CD4-positive, alpha-beta T cell (primary cell): ENCODE results near the gene P4HA1. TPM values are rescaled to one million over a fixed set of nuclear protein-coding genes. Genes with fewer than 3 reads are reported as not detected.
"Not testable (repeated sequence)": the region's sequence is repeated elsewhere in the genome, so short reads cannot be mapped to it uniquely, and the experiment has no call there.

ENCODE experiments used
- ATAC-seq: fragments of 200-7000 bp; cut with Tn5 transposase; one replicate; pipeline ENCODE4 v1.10.0; 2022; ENCODE audit warnings: mild to moderate bottlenecking; ENCODE audit not compliant: poor library complexity
- CTCF ChIA-PET: fragments of 350-600 bp; sonication (Branson Sonifier 250); formaldehyde crosslinking; loops from one replicate; lab custom pipeline; 2021; ENCODE audit warnings: antibody characterized with exemption, inconsistent platforms; lab: Charles Lee
- POLR2A ChIA-PET: fragments of 350-600 bp; sonication (Branson Sonifier 250); formaldehyde crosslinking; loops from one replicate; lab custom pipeline; 2021; ENCODE audit warnings: antibody characterized with exemption, inconsistent platforms; lab: Charles Lee
- DNase-seq, 14 experiments: peaks; one replicate each; pipeline ENCODE4 v3.0.0-alpha.2; 2013 to 2020; ENCODE audit warnings: mixed read lengths in 2 of 14
- H3K27ac ChIP-seq, 2 donors: one replicate each; pipeline versions ENCODE4 v1.5.1 to v1.7.0; 2013; ENCODE audit warnings: low read length in 2 of 2, low read depth in 1 of 2, mild to moderate bottlenecking in 1 of 2
- H3K27me3 ChIP-seq, 2 experiments: 1 replicate in 1 of 2; 2 replicates in 1 of 2; pipeline versions ENCODE4 v1.6.1 to v1.7.0; 2013; ENCODE audit warnings: low read length in 2 of 2, control low read depth in 1 of 2, mild to moderate bottlenecking in 1 of 2, moderate library complexity in 1 of 2; ENCODE audit not compliant: insufficient read depth in 2 of 2, control insufficient read depth in 1 of 2
- H3K36me3 ChIP-seq: one replicate; pipeline ENCODE4 v1.6.1; 2013; ENCODE audit warnings: low read length, control low read depth; ENCODE audit not compliant: insufficient read depth
- H3K4me1 ChIP-seq: one replicate; pipeline ENCODE4 v1.6.1; 2013; ENCODE audit warnings: low read length, control low read depth; ENCODE audit not compliant: insufficient read depth
- H3K4me3 ChIP-seq: one replicate; pipeline ENCODE4 v1.5.1; 2013; ENCODE audit warnings: mild to moderate bottlenecking, low read length, moderate library complexity
- H3K9me3 ChIP-seq, 2 experiments: 1 replicate in 1 of 2; 2 replicates in 1 of 2; pipeline versions ENCODE4 v1.6.1 to v1.7.0; 2013; ENCODE audit warnings: low read length in 2 of 2, mild to moderate bottlenecking in 2 of 2, control low read depth in 1 of 2, moderate library complexity in 1 of 2; ENCODE audit not compliant: control insufficient read depth in 1 of 2, insufficient read depth in 1 of 2
- H3K27ac Mint-ChIP-seq: one replicate; pipeline ENCODE4 v1.8.0; 2020; ENCODE audit warnings: mixed read lengths
- H3K27me3 Mint-ChIP-seq: one replicate; pipeline ENCODE4 v1.8.0; 2021; ENCODE audit warnings: mixed read lengths
- H3K36me3 Mint-ChIP-seq: one replicate; pipeline ENCODE4 v1.8.0; 2021; ENCODE audit warnings: low read depth, mixed read lengths
- H3K4me1 Mint-ChIP-seq: one replicate; pipeline ENCODE4 v1.8.0; 2021; ENCODE audit warnings: low read depth, mixed read lengths
- H3K4me3 Mint-ChIP-seq: one replicate; pipeline ENCODE4 v1.8.0; 2020; ENCODE audit warnings: mild to moderate bottlenecking, mixed read lengths
- H3K9me3 Mint-ChIP-seq: one replicate; pipeline ENCODE4 v1.8.0; 2020; ENCODE audit warnings: mixed read lengths
- intact Hi-C, 2 experiments: fragments of 100-400 bp; cut with DNase I in 1 of 2; cut with micrococcal nuclease in 1 of 2; formaldehyde crosslinking; loops; one replicate each; pipeline versions ENCODE4 v1.15.1 to v1.9.0; 2023 to 2025; cut with DNase I, micrococcal nuclease
- total RNA-seq, 174 experiments: library from RNA in 2 of 174; stranded (reverse) in 2 of 174; gene quantifications; one replicate each; pipeline ENCODE4 v1.2.3 and lab custom pipeline; 2021 to 2026
- TF ChIP-seq, protein P1 (sequence below): fragments of 200-600 bp; IDR thresholded peaks from one replicate; pipeline ENCODE4 v1.8.0; 2022; ENCODE audit warnings: antibody characterized with exemption, mild to moderate bottlenecking

P4HA1 gene
- total RNA-seq, 2 experiments from 2014 or later = 9.0 to 9.1 TPM

DNA sequence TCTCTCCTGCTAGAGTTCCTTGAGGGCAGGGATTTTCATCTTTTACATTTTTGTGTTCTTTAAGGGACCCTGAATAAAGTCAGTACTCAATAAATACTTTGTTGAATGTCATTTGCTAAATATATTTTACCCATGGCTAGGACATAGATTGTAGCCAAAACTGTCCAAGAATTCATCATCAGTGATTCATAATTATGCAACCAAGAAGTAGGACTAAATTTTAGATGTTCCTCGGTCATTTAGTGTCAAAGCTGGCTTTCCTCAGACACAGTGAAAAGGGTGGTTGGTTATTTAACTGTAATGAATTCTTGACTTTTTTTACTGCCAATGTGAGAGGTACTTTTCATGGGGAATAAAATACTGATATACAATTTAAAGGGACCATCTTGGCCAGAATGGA, 16.9 kb upstream of the P4HA1 start:
- CTCF ChIA-PET = interaction anchor here (1.3 kb wide), 1 partner anchor 17 kb away, joined by 6 read pairs; the partner anchor contains the start of gene P4HA1
- TF ChIP-seq, protein P1, sequence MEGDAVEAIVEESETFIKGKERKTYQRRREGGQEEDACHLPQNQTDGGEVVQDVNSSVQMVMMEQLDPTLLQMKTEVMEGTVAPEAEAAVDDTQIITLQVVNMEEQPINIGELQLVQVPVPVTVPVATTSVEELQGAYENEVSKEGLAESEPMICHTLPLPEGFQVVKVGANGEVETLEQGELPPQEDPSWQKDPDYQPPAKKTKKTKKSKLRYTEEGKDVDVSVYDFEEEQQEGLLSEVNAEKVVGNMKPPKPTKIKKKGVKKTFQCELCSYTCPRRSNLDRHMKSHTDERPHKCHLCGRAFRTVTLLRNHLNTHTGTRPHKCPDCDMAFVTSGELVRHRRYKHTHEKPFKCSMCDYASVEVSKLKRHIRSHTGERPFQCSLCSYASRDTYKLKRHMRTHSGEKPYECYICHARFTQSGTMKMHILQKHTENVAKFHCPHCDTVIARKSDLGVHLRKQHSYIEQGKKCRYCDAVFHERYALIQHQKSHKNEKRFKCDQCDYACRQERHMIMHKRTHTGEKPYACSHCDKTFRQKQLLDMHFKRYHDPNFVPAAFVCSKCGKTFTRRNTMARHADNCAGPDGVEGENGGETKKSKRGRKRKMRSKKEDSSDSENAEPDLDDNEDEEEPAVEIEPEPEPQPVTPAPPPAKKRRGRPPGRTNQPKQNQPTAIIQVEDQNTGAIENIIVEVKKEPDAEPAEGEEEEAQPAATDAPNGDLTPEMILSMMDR = no peak
- Mint-ChIP-seq H3K36me3 (peaks cover 21% of the 10 kb centered on the region), H3K9me3 (no peaks in the 10 kb centered on the region), H3K4me3 (no peak overlapping the region), H3K4me1 (peaks cover 16% of the 10 kb centered on the region), H3K27me3 (no peaks in the 10 kb centered on the region), H3K27ac (no peak overlapping the region)
- H3K4me1 ChIP-seq = peaks cover 6% of the 10 kb centered on the region
- intact Hi-C loops = loop anchor here in 1 of 2 experiments (5.0 kb wide), 1 partner anchor 139 kb away; the partner anchor contains the start of gene MRPS16
- no peaks in the 10 kb centered on the region for H3K27me3 ChIP-seq
- H3K27ac ChIP-seq = no peak overlapping the region
- no peaks in the 10 kb centered on the region for H3K9me3 ChIP-seq
- no peak overlapping the region for H3K4me3 ChIP-seq
- ATAC-seq = no peak
- POLR2A ChIA-PET = no interaction called here
- no peak for DNase-seq
- H3K36me3 ChIP-seq = peaks cover 6% of the 10 kb centered on the region

DNA sequence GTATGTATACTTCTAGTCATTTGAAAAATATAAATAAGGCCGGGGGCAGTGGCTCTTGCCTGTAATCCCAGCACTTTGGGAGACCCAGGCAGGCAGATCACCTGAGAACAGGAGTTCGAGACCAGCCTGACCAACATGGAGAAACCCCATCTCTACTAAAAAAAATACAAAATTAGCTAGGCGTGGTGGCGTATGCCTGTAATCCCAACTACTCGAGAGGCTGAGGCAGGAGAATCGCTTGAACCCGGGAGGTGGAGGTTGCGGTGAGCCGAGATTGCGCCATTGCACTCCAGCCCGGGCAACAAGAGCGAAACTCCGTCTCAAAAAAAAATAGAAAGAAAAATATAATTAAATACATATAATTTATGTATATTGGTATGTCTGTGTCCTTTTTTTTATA, 15.4 kb upstream of the P4HA1 start:
- peaks cover 23% of the 10 kb centered on the region for H3K36me3 Mint-ChIP-seq
- not testable (repeated sequence) for H3K4me3 ChIP-seq, H3K9me3 ChIP-seq, H3K27ac ChIP-seq, H3K4me3 Mint-ChIP-seq, H3K9me3 Mint-ChIP-seq, ATAC-seq, DNase-seq, H3K27me3 Mint-ChIP-seq, H3K27ac Mint-ChIP-seq, H3K4me1 ChIP-seq, H3K36me3 ChIP-seq, H3K27me3 ChIP-seq
- ChIA-PET POLR2A (interaction anchor here (2.7 kb wide), 1 partner anchor 15 kb away, joined by 49 read pairs; the partner anchor contains the start of gene P4HA1), CTCF (interaction anchor here (4.9 kb wide), 1 partner anchor 15 kb away, joined by 28 read pairs; the partner anchor contains the start of gene P4HA1)
- H3K4me1 Mint-ChIP-seq = peaks cover 16% of the 10 kb centered on the region
- intact Hi-C loops = loop anchor here in 1 of 2 experiments (5.0 kb wide), 1 partner anchor 140 kb away; the partner anchor contains the start of gene MRPS16

DNA sequence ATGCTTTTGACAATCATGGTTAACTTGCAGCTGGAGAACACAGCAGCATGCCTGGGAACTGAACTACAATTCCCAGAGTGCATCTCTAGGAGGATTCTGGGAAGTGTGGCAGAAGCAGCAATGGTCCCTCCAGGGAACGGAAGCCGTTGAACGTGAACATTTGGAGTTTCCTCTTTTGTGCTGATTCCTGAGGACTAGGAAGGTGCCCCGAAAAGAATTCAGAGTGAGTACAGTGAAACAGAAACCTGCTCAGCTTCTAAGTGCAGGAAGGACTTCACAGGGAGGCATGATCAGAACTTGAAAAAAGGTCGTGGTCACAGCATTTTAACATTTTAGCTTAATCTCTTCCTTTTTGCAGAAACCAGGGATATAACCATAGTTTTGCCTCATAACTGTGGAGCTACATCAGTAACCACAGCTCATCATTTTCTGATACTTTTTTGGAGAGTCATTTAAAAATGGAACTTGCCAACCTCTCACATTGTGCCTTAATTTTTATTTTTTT, 13.7 kb upstream of the P4HA1 start, which contains the start of gene NUDT13:
Gene NUDT13, plus strand, starts transcription at position 111 of the 505 bp plus-strand sequence. CDS start 3,911 bp downstream, outside the sequence.
- H3K4me3 Mint-ChIP-seq = peak within 1 kb of the TSS; percentile 89
- ATAC-seq = peak; percentile 91
- Histone ChIP-seq H3K9me3 (no peaks in the 10 kb centered on the region), H3K27ac (peak within 1 kb of the TSS in 1 of 2 donors; percentile 0), H3K4me1 (peaks cover 6% of the 10 kb centered on the region), H3K4me3 (peak within 1 kb of the TSS; percentile 46), H3K27me3 (no peaks in the 10 kb centered on the region), H3K36me3 (peaks cover 2% of the 10 kb centered on the region)
- peak; percentile 9 to 83 (median 34) for DNase-seq
- H3K27ac Mint-ChIP-seq = peak within 1 kb of the TSS; percentile 71
- intact Hi-C loops = loop anchor here (1.0 to 5.0 kb wide), 3 partner anchors 11 to 142 kb away; partner anchors contain the start of genes MRPS16 (in 1 of the 2) and P4HA1 (in 1 of the 2)
- peaks cover 24% of the 10 kb centered on the region for H3K36me3 Mint-ChIP-seq
- ChIA-PET CTCF (interaction anchor here (1.9 to 4.9 kb wide), 2 partner anchors 14 to 49 kb away, joined by 7 to 28 read pairs; partner anchors contain the start of gene P4HA1), POLR2A (interaction anchor here (0.6 to 2.7 kb wide), 5 partner anchors 14 to 1066 kb away, joined by 3 to 49 read pairs (median 3); partner anchors contain the start of genes MCU and P4HA1)
- TF ChIP-seq, protein P1 = no peak
- no peaks in the 10 kb centered on the region for H3K9me3 Mint-ChIP-seq
- H3K27me3 Mint-ChIP-seq = no peaks in the 10 kb centered on the region
- peaks cover 16% of the 10 kb centered on the region for H3K4me1 Mint-ChIP-seq

DNA sequence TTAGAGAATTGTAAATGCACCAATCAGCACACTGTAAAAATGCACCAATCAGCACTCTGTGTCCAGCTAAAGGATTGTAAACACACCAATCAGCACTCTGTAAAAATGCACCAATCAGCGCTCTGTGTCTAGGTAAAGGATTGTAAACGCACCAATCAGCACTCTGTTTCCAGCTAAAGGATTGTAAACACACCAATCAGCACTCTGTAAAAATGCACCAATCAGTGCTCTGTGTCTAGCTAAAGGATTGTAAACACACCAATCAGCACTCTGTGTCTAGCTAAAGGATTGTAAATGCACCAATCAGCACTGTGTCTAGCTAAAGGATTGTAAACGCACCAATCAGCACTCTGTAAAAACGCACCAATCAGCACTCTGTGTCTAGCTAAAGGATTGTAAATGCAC, 12.6 kb upstream of the P4HA1 start:
- ChIA-PET CTCF (interaction anchor here (1.9 to 4.9 kb wide), 2 partner anchors 12 to 50 kb away, joined by 7 to 28 read pairs; partner anchors contain the start of gene P4HA1), POLR2A (interaction anchor here (0.5 to 2.7 kb wide), 3 partner anchors 10 to 138 kb away, joined by 3 to 49 read pairs (median 5); partner anchors contain the start of genes DNAJC9 and P4HA1)
- H3K9me3 Mint-ChIP-seq, H3K4me3 ChIP-seq, H3K36me3 ChIP-seq, H3K4me1 ChIP-seq, H3K27me3 ChIP-seq, ATAC-seq, H3K9me3 ChIP-seq, intact Hi-C loops, H3K27ac ChIP-seq, H3K27ac Mint-ChIP-seq, DNase-seq, H3K27me3 Mint-ChIP-seq: not testable (repeated sequence)
- Mint-ChIP-seq H3K4me1 (peaks cover 16% of the 10 kb centered on the region), H3K4me3 (peak overlapping the region; percentile 7), H3K36me3 (peaks cover 30% of the 10 kb centered on the region)
